BLaER1 (cell line): ENCODE measurements around the gene CACUL1.
"Not testable (repeated sequence)": the region's sequence is repeated elsewhere in the genome, so short reads cannot be mapped to it uniquely, and the experiment has no call there.

ENCODE experiments used
- H3K27ac ChIP-seq: shearing (Covaris generic); formaldehyde crosslinking; 2 replicates; pipeline ENCODE4 v1.8.1; 2022
- H3K27me3 ChIP-seq: shearing (Covaris generic); formaldehyde crosslinking; 2 replicates; pipeline ENCODE4 v1.8.1; 2022
- H3K36me3 ChIP-seq: shearing (Covaris generic); formaldehyde crosslinking; 2 replicates; pipeline ENCODE4 v1.8.1; 2022
- H3K4me1 ChIP-seq: shearing (Covaris generic); formaldehyde crosslinking; 2 replicates; pipeline ENCODE4 v1.8.1; 2022
- H3K4me2 ChIP-seq: shearing (Covaris generic); formaldehyde crosslinking; 2 replicates; pipeline ENCODE4 v1.8.1; 2022
- H3K4me3 ChIP-seq: shearing (Covaris generic); formaldehyde crosslinking; 2 replicates; pipeline ENCODE4 v1.8.1; 2022
- H3K9ac ChIP-seq: shearing (Covaris generic); formaldehyde crosslinking; 2 replicates; pipeline ENCODE4 v1.8.1; 2022
- H3K9me3 ChIP-seq: shearing (Covaris generic); formaldehyde crosslinking; 2 replicates; pipeline ENCODE4 v1.8.1; 2022
- H4K20me1 ChIP-seq: shearing (Covaris generic); formaldehyde crosslinking; 2 replicates; pipeline ENCODE4 v1.8.1; 2022
- Cebpa-rat ChIP-seq: shearing (Covaris generic); IDR thresholded peaks from 2 replicates; pipeline ENCODE4 v1.8.1; 2022

The CACUL1 gene

DNA sequence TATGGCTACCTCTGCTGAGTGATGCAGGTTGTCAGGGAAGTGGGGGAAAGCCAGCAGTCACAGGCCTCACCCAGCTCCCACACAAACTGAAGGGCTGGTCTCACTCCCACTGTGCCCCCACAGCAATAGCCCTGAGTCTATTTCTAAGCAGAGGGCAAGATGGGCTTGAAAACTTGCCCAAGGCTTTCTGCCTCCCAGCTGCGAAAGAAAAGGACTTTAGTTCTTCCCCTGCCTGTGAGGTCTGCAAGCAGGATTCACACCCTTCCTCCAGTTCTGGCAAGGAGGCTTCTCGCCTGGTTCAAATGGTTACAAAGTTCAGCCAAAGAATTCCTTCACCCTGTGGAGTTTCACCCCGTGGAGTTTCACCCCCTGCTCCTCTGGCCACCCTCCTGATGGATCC, 96.0 kb downstream of the CACUL1 start:
- Histone ChIP-seq H3K9me3 (peaks cover 14% of the 10 kb centered on the region; the same call in 1 of the 2 replicates), H4K20me1 (no peaks in the 10 kb centered on the region), H3K4me2 (no peak overlapping the region), H3K4me1 (peaks cover 9% of the 10 kb centered on the region), H3K27me3 (no peaks in the 10 kb centered on the region), H3K36me3 (no peaks in the 10 kb centered on the region), H3K4me3 (no peak overlapping the region), H3K9ac (no peak overlapping the region), H3K27ac (no peak overlapping the region)
- no peak for TF ChIP-seq Cebpa-rat

DNA sequence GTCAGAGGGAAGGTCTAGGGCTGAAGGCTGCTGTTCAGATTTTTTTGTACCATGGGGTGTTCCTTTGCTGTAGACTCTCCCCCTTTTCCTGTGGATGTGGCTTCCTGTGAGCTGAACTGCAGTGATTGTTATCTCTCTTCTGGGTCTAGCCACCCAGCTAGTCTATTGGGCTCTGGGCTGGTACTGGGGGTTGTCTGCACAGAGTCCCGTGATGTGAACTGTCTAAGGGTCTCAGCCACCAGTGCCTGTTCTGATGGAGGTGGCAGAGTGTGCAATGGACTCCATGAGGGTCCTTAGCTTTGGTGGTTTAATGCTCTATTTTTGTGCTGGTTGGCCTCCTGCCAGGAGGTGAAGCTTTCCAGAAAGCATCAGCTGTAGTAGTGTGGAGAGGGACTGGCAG, 96.6 kb downstream of the CACUL1 start:
- H3K4me3 ChIP-seq, H3K27me3 ChIP-seq, H3K4me2 ChIP-seq, H3K4me1 ChIP-seq, H3K36me3 ChIP-seq, H3K9ac ChIP-seq, H3K27ac ChIP-seq, H4K20me1 ChIP-seq: not testable (repeated sequence)
- H3K9me3 ChIP-seq = peaks cover 14% of the 10 kb centered on the region; the same call in 1 of the 2 replicates

DNA sequence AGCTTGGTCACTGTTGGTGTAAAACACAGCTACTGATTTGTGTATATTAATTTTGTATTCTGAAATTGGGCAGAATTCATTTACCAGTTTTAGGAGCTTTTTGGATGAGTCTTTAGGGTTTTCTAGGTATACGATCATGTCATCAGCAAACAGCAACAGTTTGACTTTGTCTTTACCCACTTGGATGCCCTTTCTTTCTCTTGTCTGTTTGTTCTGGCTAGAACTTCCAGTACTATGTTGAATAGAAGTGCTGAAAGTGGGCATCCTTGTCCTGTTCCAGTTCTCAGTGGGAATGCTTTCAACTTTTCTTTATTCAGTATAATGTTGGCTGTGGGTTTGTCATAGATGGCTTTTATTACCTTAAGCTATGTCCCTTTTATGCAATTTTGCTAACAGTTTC, 109.5 kb downstream of the CACUL1 start:
- H3K9ac ChIP-seq = not testable (repeated sequence)
- H3K9me3 ChIP-seq = peaks cover 12% of the 10 kb centered on the region; the same call in 1 of the 2 replicates

DNA sequence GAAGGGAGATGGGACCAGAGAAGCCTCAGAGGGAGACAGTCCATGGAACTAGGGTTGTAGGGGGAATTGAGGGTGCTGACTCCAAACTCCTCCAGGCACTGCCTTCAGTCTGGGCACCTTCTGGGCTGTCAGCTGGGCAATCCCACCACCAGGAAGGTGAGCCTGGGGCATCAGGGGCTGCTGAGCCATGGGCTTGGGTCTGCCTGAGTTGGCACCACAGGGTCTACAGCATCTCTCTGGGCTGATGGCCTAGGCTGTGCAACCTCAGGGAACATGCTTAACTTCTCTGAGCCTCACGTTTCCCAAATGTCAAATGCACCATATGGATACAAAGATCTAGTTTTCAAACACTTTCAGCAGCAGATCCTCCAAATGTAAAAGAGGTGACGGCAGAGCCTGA, 112.5 kb downstream of the CACUL1 start:
- H3K27ac ChIP-seq = no peak overlapping the region
- no peak overlapping the region for H3K4me3 ChIP-seq
- H4K20me1 ChIP-seq = no peaks in the 10 kb centered on the region
- no peak for TF ChIP-seq Cebpa-rat
- H3K4me2 ChIP-seq = no peak overlapping the region
- H3K9me3 ChIP-seq = peaks cover 25% of the 10 kb centered on the region
- no peaks in the 10 kb centered on the region for H3K27me3 ChIP-seq
- no peaks in the 10 kb centered on the region for H3K36me3 ChIP-seq
- no peaks in the 10 kb centered on the region for H3K4me1 ChIP-seq
- H3K9ac ChIP-seq = no peak overlapping the region

More for the DNA sequence above, 109.5 kb downstream of the CACUL1 start:
- not testable (repeated sequence) for H4K20me1 ChIP-seq, H3K4me3 ChIP-seq, H3K4me1 ChIP-seq, H3K36me3 ChIP-seq, H3K27me3 ChIP-seq, H3K27ac ChIP-seq, H3K4me2 ChIP-seq

DNA sequence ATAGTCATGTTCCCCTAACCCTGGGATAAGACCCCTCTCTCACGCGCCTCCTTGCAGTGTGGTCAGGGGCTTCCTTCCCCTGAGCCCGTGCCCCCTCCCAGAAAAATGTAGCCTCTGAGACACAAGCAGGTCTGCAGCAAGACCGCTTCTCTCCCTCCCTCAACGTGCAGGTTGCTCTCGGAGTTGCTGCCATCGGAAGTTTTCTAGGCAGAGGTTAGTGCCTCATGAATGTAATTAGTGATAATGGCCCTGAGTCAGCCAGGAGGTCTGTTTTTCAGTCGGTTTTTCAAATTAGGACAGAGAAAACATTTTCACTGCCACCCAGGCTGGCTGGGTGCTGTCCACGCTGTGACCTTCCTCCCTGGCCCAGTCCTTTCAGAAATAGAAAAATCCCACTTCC, 116.1 kb downstream of the CACUL1 start:
- Histone ChIP-seq H3K9ac (no peak overlapping the region), H3K4me2 (no peak overlapping the region), H3K36me3 (no peaks in the 10 kb centered on the region), H3K27ac (no peak overlapping the region), H3K9me3 (peaks cover 25% of the 10 kb centered on the region), H3K4me3 (no peak overlapping the region), H3K4me1 (no peaks in the 10 kb centered on the region), H3K27me3 (no peaks in the 10 kb centered on the region), H4K20me1 (no peaks in the 10 kb centered on the region)
- TF ChIP-seq Cebpa-rat = no peak

DNA sequence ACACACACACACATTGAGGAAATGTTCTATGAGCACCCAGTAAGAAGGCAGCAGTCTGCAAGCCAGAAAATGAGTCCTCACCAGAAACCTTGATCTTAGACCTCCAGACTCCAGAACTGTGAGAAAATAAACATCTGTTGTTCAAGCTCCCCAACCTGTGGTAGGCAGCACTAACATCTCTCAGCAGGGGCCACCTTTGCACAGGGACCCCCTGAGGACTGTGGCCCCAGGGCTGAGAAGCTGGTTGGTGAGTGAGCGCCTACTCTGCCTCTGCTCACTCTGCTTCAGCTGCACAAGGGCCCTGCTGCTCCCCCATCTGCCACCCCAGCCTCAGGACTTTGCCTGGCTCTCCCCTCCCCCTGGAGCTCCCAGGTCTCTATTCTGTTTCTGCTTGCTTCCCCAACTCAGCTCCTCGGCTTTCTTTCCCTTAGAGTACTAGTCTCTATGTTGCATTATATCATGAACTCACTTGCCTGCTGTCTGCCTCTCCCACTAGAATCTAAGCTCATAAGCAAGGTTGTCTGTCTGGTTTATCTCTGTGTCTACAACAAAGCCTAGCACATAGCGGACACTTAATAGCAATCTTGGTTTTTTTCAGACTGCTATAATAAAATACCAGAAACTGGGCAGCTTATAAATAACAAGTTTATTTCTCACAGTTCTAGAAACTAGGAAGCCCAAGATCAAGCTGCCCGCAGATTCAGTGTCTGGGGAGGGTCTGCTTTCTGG, 118.9 kb downstream of the CACUL1 start:
- no peak overlapping the region for H3K4me3 ChIP-seq
- no peak overlapping the region for H3K4me2 ChIP-seq
- TF ChIP-seq Cebpa-rat = no peak
- H3K4me1 ChIP-seq = no peaks in the 10 kb centered on the region
- H4K20me1 ChIP-seq = no peaks in the 10 kb centered on the region
- no peak overlapping the region for H3K9ac ChIP-seq
- H3K9me3 ChIP-seq = peaks cover 17% of the 10 kb centered on the region
- H3K27ac ChIP-seq = no peak overlapping the region
- H3K36me3 ChIP-seq = no peaks in the 10 kb centered on the region
- H3K27me3 ChIP-seq = no peaks in the 10 kb centered on the region

DNA sequence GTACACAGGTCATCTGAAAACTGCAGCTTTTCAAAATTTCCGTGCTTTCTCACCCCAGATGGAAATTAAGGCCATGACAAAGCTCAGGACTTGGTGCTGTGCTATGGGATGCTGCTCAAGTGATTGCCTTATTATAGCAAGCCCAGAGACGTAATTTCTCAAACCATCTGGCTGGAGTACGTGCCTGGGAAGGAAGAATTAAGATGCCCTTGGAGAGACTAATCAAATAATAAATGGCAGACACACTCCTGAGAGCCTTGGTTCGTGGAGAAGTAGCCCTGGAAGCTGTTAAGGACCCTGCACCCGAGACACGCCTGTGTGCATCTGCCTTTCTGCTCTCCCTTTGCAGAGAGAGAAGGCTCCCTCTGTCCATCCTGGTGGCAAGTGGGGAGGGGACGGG, 121.0 kb downstream of the CACUL1 start:
- Histone ChIP-seq H3K4me2 (no peak overlapping the region), H4K20me1 (no peaks in the 10 kb centered on the region), H3K27ac (no peak overlapping the region), H3K9me3 (no peaks in the 10 kb centered on the region), H3K27me3 (no peaks in the 10 kb centered on the region), H3K36me3 (no peaks in the 10 kb centered on the region), H3K4me1 (no peaks in the 10 kb centered on the region), H3K9ac (no peak overlapping the region), H3K4me3 (no peak overlapping the region)
- no peak for TF ChIP-seq Cebpa-rat

DNA sequence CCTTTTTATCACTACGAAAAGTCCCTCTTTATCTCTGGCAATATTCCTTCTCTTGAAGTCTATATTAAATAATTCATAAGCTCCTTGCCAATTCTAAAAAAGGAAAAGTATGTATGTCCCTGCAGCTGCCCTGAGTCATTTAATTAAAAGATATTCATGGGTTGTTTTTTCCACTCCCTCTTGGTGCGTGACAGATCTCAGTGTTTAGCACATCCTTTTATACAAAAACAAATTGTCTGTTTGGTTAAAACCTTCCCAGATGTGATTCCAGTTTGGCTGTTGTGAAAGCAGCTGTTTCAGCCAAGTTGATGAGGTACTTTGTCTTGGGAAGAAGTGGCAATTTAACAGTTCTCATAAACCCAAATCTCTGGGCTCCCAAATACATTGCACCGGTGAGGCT, 125.6 kb downstream of the CACUL1 start:
- Histone ChIP-seq H3K36me3 (no peaks in the 10 kb centered on the region), H3K27me3 (no peaks in the 10 kb centered on the region), H3K4me1 (no peaks in the 10 kb centered on the region), H3K9me3 (no peaks in the 10 kb centered on the region), H4K20me1 (no peaks in the 10 kb centered on the region), H3K4me3 (no peak overlapping the region), H3K9ac (no peak overlapping the region), H3K27ac (no peak overlapping the region), H3K4me2 (no peak overlapping the region)
- TF ChIP-seq Cebpa-rat = no peak

DNA sequence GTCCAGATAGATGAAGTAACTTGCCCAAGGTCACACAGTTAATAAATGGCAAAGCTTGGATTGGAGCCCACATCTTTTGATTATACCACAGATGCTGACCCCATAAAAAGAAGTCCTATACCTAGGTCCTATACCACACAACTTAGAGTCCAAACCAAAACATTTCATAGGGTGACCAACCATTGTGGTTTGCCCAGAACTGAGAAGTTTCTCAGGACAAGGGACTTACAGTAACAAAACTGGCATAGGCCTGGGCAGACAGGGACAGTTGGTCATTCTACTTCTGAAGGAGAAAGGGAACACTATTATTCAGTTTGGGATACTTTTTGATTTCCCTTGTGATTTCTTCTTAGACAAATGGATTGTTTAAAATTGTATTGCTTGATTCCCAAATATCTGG, 126.4 kb downstream of the CACUL1 start:
- H3K4me2 ChIP-seq = no peak overlapping the region
- no peaks in the 10 kb centered on the region for H3K9me3 ChIP-seq
- no peak for TF ChIP-seq Cebpa-rat
- H4K20me1 ChIP-seq = no peaks in the 10 kb centered on the region
- H3K27me3 ChIP-seq = no peaks in the 10 kb centered on the region
- no peaks in the 10 kb centered on the region for H3K36me3 ChIP-seq
- H3K9ac ChIP-seq = no peak overlapping the region
- no peak overlapping the region for H3K4me3 ChIP-seq
- no peaks in the 10 kb centered on the region for H3K4me1 ChIP-seq
- no peak overlapping the region for H3K27ac ChIP-seq

DNA sequence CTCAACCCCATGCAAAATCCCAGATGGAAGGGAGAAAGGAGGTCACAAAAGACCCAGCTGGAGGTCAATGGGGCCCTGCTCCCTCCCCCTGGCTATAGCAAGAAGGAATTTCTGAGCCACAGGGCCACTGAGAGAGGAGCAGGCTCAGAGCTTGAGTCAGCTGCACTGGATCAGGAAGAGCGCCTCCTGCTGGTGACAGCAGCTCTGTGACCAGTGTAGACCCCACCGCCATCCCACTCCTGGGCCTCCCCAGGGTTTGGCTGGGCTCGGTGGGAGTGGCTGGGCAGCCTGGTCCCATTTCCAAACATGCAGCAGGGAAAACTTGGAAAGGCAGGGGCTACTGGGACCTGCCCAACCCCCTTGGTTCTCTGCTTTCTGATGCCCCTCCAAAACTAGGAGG, 127.8 kb downstream of the CACUL1 start:
- Histone ChIP-seq H3K36me3 (no peaks in the 10 kb centered on the region), H3K27me3 (no peaks in the 10 kb centered on the region), H3K27ac (no peak overlapping the region), H3K4me3 (no peak overlapping the region), H3K4me2 (no peak overlapping the region), H3K4me1 (no peaks in the 10 kb centered on the region), H3K9ac (no peak overlapping the region), H4K20me1 (no peaks in the 10 kb centered on the region), H3K9me3 (no peaks in the 10 kb centered on the region)
- no peak for TF ChIP-seq Cebpa-rat
